Astrocyte (in vitro differentiated cells and primary cell): ENCODE results near the gene CSF2RB. TPM values are rescaled to one million over a fixed set of nuclear protein-coding genes. Genes with fewer than 3 reads are reported as not detected.

Experiments used
- DNase-seq: peaks from one replicate; pipeline ENCODE4 v3.0.0-alpha.2; 2010; ENCODE audit warnings: low read depth
- FAIRE-seq: peaks from 2 replicates; lab custom pipeline; 2011; peaks lifted over from hg19 to GRCh38; lab: Jason Lieb, UNC
- H2AFZ ChIP-seq: 2 replicates; pipeline ENCODE4 v1.6.0; 2012; ENCODE audit warnings: low read depth, low read length, inconsistent platforms
- H3K27ac ChIP-seq: 2 replicates; pipeline ENCODE4 v1.5.1; 2011; ENCODE audit warnings: low read depth, low read length, inconsistent platforms
- H3K27me3 ChIP-seq: 2 replicates; pipeline ENCODE4 v1.6.0; 2011; ENCODE audit warnings: low read length, inconsistent platforms; ENCODE audit not compliant: insufficient read depth
- H3K36me3 ChIP-seq: 2 replicates; pipeline ENCODE4 v1.5.1; 2011; ENCODE audit warnings: low read length, inconsistent platforms; ENCODE audit not compliant: insufficient read depth
- H3K4me1 ChIP-seq: 2 replicates; pipeline ENCODE4 v1.5.1; 2011; ENCODE audit warnings: low read length, inconsistent platforms; ENCODE audit not compliant: insufficient read depth
- H3K4me2 ChIP-seq: 2 replicates; pipeline ENCODE4 v1.6.0; 2012; ENCODE audit warnings: low read length, inconsistent platforms
- H3K4me3 ChIP-seq: 2 replicates; pipeline ENCODE4 v1.5.1; 2011; ENCODE audit warnings: low read depth, mild to moderate bottlenecking, low read length, inconsistent platforms; ENCODE audit not compliant: insufficient read depth
- H3K79me2 ChIP-seq: 2 replicates; pipeline ENCODE4 v1.6.0; 2012; ENCODE audit warnings: mild to moderate bottlenecking, low read length, inconsistent platforms; ENCODE audit not compliant: insufficient read depth
- H3K9ac ChIP-seq: 2 replicates; pipeline ENCODE4 v1.6.0; 2012; ENCODE audit warnings: mild to moderate bottlenecking, low read length, inconsistent platforms
- H3K9me3 ChIP-seq: 2 replicates; pipeline ENCODE4 v1.5.1; 2012; ENCODE audit warnings: low read depth, mild to moderate bottlenecking, low read length, inconsistent platforms; ENCODE audit not compliant: insufficient read depth
- H4K20me1 ChIP-seq: 2 replicates; pipeline ENCODE4 v1.6.0; 2012; ENCODE audit warnings: low read length, inconsistent platforms; ENCODE audit not compliant: insufficient read depth
- H3K27ac Mint-ChIP-seq: one replicate; pipeline ENCODE4 v1.8.0; 2021; ENCODE audit warnings: mild to moderate bottlenecking, mixed read lengths; ENCODE audit not compliant: unreplicated experiment
- H3K27me3 Mint-ChIP-seq: one replicate; pipeline ENCODE4 v1.8.0; 2021; ENCODE audit warnings: low read depth, mixed read lengths; ENCODE audit not compliant: unreplicated experiment
- H3K36me3 Mint-ChIP-seq: one replicate; pipeline ENCODE4 v1.8.0; 2021; ENCODE audit warnings: low read depth, mixed read lengths; ENCODE audit not compliant: unreplicated experiment
- H3K4me1 Mint-ChIP-seq: one replicate; pipeline ENCODE4 v1.8.0; 2021; ENCODE audit warnings: low read depth, mixed read lengths; ENCODE audit not compliant: unreplicated experiment
- H3K4me3 Mint-ChIP-seq: one replicate; pipeline ENCODE4 v1.8.0; 2021; ENCODE audit warnings: mild to moderate bottlenecking, moderate library complexity, mixed read lengths; ENCODE audit not compliant: unreplicated experiment
- H3K9me3 Mint-ChIP-seq: one replicate; pipeline ENCODE4 v1.8.0; 2021; ENCODE audit warnings: mild to moderate bottlenecking, mixed read lengths; ENCODE audit not compliant: unreplicated experiment
- EZH2 ChIP-seq: IDR thresholded peaks from 2 replicates; pipeline ENCODE4 v1.6.1; 2012; ENCODE audit warnings: mild to moderate bottlenecking, low read length, inconsistent platforms; ENCODE audit not compliant: insufficient read depth
- total RNA-seq: library from RNA; stranded (reverse); gene quantifications from 2 replicates; pipeline ENCODE4 v1.2.1, GENCODE V29; 2021
- TF ChIP-seq, protein P1 (sequence below): IDR thresholded peaks from 2 replicates; pipeline ENCODE4 v1.5.1; 2011; ENCODE audit warnings: low read depth, mild to moderate bottlenecking, inconsistent platforms, low read length, moderate library complexity; ENCODE audit not compliant: insufficient read depth

The CSF2RB gene
- total RNA-seq, 1 donor from 2014 or later, result 0.09 TPM

DNA sequence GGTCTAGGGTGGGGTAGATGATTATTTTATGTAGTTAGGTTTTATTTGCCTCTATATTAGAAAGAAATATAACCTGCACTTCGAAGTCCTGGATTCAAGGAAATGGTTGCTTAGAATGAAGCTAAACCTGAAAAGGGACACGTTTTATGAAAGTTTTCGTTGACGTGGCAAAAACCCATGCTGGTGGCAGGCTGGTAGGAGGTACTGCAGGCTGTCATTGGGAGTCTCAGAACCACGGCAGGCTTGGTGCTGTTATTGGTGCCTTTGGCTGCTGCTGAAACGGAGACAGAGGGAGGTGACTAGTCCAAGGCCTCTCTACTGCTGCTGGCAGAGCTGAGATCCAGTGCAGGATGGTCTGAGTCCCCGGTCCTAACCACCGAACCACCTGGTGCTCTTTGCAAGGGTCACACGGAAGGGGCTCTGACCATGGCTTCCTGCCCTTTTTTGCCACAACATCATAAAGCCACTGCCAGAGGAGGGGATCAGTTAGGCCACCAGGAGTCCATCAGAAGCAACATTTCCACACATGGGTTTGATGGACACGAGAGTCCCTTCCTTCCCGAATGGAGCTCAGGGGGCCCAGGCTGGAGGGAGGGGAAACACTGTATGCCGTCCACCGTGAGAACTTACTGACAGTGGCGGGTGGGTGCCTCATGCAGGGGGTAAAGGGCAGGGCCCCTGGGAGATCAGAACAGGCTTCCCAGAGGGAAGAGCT, 13.4 kb downstream of the CSF2RB start:
- Mint-ChIP-seq H3K9me3 (peaks cover 5% of the 10 kb centered on the region), H3K36me3 (peaks cover 3% of the 10 kb centered on the region), H3K4me3 (no peak overlapping the region), H3K27me3 (peaks cover 57% of the 10 kb centered on the region), H3K4me1 (no peaks in the 10 kb centered on the region), H3K27ac (no peak overlapping the region)
- H3K27ac ChIP-seq, result no peak overlapping the region
- H3K4me2 ChIP-seq, result no peak overlapping the region
- H2AFZ ChIP-seq, result no peak overlapping the region
- no peaks in the 10 kb centered on the region for H3K4me1 ChIP-seq
- no peak overlapping the region for H3K9ac ChIP-seq
- H4K20me1 ChIP-seq, result no peaks in the 10 kb centered on the region
- no peaks in the 10 kb centered on the region for H3K36me3 ChIP-seq
- FAIRE-seq (no peak), DNase-seq (no peak)
- peaks cover 12% of the 10 kb centered on the region for H3K27me3 ChIP-seq
- no peaks in the 10 kb centered on the region for H3K9me3 ChIP-seq
- H3K79me2 ChIP-seq, result no peaks in the 10 kb centered on the region
- no peak overlapping the region for H3K4me3 ChIP-seq
- TF ChIP-seq EZH2, result no peak
- TF ChIP-seq, protein P1, sequence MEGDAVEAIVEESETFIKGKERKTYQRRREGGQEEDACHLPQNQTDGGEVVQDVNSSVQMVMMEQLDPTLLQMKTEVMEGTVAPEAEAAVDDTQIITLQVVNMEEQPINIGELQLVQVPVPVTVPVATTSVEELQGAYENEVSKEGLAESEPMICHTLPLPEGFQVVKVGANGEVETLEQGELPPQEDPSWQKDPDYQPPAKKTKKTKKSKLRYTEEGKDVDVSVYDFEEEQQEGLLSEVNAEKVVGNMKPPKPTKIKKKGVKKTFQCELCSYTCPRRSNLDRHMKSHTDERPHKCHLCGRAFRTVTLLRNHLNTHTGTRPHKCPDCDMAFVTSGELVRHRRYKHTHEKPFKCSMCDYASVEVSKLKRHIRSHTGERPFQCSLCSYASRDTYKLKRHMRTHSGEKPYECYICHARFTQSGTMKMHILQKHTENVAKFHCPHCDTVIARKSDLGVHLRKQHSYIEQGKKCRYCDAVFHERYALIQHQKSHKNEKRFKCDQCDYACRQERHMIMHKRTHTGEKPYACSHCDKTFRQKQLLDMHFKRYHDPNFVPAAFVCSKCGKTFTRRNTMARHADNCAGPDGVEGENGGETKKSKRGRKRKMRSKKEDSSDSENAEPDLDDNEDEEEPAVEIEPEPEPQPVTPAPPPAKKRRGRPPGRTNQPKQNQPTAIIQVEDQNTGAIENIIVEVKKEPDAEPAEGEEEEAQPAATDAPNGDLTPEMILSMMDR, result no peak

DNA sequence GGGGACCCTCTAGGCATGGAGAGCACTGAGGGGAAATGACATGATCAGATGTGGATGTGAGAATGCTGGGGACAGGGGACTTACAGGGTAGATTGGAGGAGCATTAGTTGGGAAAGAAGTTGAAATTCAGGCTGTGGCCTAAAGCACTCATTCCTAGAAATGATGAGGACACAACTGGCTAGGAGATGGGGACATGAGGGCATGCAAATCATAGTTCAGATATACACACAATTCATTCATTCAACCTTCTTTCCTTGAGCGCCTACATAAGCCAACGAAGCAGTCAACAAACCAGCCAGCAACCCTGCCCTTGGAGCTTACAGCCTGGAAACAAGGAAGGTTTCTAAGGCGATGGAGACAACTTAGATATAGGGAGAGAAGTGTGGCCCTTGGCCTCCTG, 14.2 kb downstream of the CSF2RB start:
- no peaks in the 10 kb centered on the region for H3K79me2 ChIP-seq
- DNase-seq (no peak), FAIRE-seq (no peak)
- TF ChIP-seq, protein P1, result no peak
- TF ChIP-seq EZH2, result no peak
- Mint-ChIP-seq H3K9me3 (peaks cover 5% of the 10 kb centered on the region), H3K36me3 (peaks cover 3% of the 10 kb centered on the region), H3K27me3 (peaks cover 61% of the 10 kb centered on the region), H3K27ac (no peak overlapping the region), H3K4me3 (no peak overlapping the region), H3K4me1 (no peaks in the 10 kb centered on the region)
- H3K36me3 ChIP-seq, result no peaks in the 10 kb centered on the region
- no peak overlapping the region for H3K27ac ChIP-seq
- no peak overlapping the region for H3K9ac ChIP-seq
- no peak overlapping the region for H3K4me3 ChIP-seq
- no peaks in the 10 kb centered on the region for H3K9me3 ChIP-seq
- no peak overlapping the region for H2AFZ ChIP-seq
- H3K27me3 ChIP-seq, result peaks cover 12% of the 10 kb centered on the region
- no peak overlapping the region for H3K4me2 ChIP-seq
- no peaks in the 10 kb centered on the region for H3K4me1 ChIP-seq
- no peaks in the 10 kb centered on the region for H4K20me1 ChIP-seq

DNA sequence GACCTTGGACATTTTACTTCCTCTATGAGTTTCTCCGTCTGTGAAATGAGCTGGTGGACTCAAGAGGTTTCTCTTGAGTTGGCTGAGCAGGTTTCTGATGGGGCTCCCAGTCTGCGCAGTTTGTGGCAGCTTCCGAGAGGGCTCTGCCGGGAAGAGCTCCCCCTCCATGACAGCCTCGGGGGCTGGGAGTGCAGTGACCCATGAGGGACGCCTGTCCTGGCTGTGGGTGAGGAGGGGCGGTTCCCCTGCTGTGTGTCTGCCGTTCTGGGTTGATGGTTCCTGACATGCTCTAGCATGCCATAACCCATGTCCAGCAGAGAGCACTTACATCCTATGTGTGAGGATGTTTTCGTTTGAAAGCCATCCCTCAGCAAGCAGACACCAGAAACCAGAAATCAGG, 14.8 kb downstream of the CSF2RB start:
- no peak overlapping the region for H2AFZ ChIP-seq
- no peak overlapping the region for H3K9ac ChIP-seq
- peaks cover 12% of the 10 kb centered on the region for H3K27me3 ChIP-seq
- H3K4me1 ChIP-seq, result no peaks in the 10 kb centered on the region
- H3K27ac ChIP-seq, result no peak overlapping the region
- Mint-ChIP-seq H3K9me3 (peaks cover 5% of the 10 kb centered on the region), H3K27me3 (peaks cover 67% of the 10 kb centered on the region), H3K27ac (no peak overlapping the region), H3K4me1 (no peaks in the 10 kb centered on the region), H3K4me3 (no peak overlapping the region), H3K36me3 (peaks cover 3% of the 10 kb centered on the region)
- H3K9me3 ChIP-seq, result no peaks in the 10 kb centered on the region
- H4K20me1 ChIP-seq, result no peaks in the 10 kb centered on the region
- H3K36me3 ChIP-seq, result no peaks in the 10 kb centered on the region
- FAIRE-seq, result no peak
- H3K4me2 ChIP-seq, result no peak overlapping the region
- no peak for DNase-seq
- TF ChIP-seq, protein P1, result no peak
- no peak for TF ChIP-seq EZH2
- no peak overlapping the region for H3K4me3 ChIP-seq
- H3K79me2 ChIP-seq, result no peaks in the 10 kb centered on the region
